Epithelial cell of esophagus (primary cell): ENCODE data around the gene ALDH3B2.

Source experiments
- DNase-seq: peaks from one replicate; pipeline ENCODE4 v3.0.0; 2010; ENCODE audit warnings: low read depth
- H3K4me3 ChIP-seq: 2 replicates; pipeline ENCODE4 v1.5.1; 2011; ENCODE audit warnings: mild to moderate bottlenecking, low read length, control low read depth
- CTCF ChIP-seq: IDR thresholded peaks from 2 replicates; pipeline ENCODE4 v1.5.1; 2011; ENCODE audit warnings: low read depth, mild to moderate bottlenecking, low read length, control low read depth, inconsistent platforms; ENCODE audit not compliant: insufficient read depth; ENCODE audit errors: missing control alignments

The ALDH3B2 gene

GRCh38 chr11:67636962-67637361 is 37.5 kb downstream of the ALDH3B2 start:
- DNase-seq: peak; percentile 17
- H3K4me3 ChIP-seq: no peak overlapping the region
- no peak for TF ChIP-seq CTCF

DNA sequence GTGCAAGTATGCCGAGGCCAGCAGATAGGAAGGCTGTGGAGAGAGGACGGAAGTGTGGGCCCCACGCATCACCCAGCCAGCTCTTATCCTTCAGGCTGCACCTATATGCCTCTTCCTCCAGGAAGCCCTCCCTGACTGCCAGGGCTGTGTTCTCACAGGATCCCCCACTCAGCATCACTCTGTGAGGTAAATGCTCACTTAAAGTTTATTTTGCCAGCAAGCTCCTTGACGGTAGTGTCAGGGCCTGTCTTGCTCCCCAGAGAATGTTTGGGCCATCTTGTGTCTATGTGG is 39.2 kb downstream of the ALDH3B2 start:
- DNase-seq: no peak

DNA sequence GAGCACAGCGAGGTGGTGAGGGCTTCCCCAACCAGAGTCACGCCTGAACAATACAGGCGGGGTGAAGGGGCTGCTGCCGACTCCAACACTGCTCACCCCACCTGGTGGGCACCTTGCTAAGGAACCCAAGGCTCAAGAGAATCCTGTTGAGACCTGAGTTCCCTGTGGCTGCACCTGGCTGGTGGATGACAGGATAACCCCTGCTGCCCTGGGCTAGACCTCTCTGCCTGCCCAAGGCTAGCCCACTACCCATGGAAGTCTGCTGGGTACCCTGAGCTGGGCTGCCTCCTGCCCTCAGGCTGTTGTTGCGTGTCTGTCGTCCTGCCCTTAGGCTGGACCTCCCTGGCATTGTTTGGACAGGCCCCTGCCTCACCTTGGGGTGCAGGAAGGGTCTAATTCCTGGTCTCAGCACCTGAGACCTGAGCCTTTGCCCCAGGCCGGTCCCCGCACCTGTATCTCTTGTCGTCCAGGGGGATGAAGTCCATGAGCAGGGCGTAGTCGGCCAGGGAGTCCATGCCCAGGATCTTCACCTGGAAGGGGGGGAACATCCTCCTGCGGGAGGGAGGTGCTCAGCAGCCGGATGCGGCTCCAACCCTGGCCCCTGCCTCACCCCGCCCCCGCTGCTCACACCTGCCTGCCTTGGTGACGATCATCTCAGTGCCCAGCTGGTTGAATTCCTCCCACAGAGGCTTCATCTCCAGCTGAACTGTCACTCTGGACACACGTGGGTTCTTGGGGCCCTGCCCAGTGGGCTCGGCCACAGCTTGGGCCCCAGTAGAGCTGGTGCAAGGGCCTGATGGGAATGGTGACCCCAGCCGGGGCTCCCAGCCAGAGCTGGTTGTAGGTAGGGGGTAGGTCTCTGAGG is 39.8 kb downstream of the ALDH3B2 start:
- H3K4me3 ChIP-seq: no peak overlapping the region
- no peak for TF ChIP-seq CTCF
- DNase-seq: no peak

More for the DNA sequence above, 39.2 kb downstream of the ALDH3B2 start:
- no peak overlapping the region for H3K4me3 ChIP-seq
- no peak for TF ChIP-seq CTCF

DNA sequence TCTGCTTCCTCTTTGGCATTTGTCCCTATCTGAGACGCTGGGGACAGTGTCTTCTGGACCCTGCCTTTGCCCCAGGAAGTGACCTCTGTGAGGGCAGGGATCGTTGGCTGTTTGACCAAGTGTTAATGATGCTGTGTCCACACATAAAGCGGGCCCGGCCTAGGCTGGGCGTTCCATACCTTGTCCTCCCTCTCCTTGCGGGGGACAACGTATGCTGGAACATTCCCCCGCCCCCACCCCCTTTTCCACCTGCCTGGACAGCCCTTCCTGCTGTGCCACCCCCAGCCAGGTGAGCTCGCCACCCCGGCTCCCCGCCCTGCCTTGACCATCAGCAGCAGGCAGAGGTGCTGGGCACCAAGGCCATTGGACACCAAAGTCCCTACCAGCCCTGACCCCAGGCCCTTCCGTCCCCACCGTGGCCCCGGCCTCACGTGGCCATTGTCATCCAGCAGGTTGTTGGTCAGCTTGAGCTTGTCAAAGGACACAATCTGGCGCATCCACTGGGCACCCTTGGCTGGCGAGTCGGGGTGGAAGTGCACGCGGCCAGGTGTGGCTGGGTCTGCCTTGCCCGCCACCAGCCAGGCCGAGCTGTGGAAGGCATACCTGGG is 40.6 kb downstream of the ALDH3B2 start:
- TF ChIP-seq CTCF: no peak
- DNase-seq: no peak
- H3K4me3 ChIP-seq: no peak overlapping the region

DNA sequence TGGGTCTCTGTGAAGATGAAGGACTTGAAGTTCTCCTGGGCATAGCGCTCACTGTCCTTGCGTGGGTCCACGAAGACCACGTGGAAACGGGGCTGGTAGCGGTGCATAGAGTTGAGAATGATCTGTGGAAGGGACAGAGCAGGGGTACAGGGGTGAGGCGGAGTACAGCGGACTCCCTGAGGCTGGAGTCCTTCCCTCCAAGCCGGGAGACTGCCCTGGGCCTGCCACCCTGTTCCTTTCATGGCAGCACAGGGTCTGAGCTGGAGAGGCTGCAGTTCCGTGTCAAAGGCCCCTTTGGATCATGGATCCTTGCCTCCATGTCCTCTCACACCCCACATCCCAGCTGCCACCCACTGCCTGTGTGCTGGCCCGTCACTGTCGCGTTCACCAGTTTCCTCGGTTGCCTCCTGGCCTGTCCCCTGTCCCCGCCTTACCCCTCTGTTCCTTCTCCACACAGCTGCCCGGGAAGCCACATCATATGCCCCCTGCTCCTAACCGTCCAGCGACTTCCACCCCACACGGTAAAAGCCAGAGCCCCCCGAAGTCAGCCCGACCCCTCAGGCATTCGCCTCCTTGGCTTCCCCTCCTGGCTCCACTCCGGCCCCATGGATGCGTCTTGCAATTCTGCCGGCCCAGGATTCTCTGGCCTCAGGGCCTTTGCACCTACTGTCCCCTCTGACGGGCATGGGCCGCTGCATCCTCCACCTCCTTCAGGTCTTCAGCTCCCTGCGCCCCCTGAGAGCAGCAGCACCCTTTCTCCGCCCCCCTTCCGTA is 41.3 kb downstream of the ALDH3B2 start:
- H3K4me3 ChIP-seq: no peak overlapping the region
- no peak for TF ChIP-seq CTCF
- no peak for DNase-seq

- TF ChIP-seq CTCF: no peak
- no peak for DNase-seq
- no peak overlapping the region for H3K4me3 ChIP-seq
Observed at GRCh38 chr11:67632175-67632981, 42.0 kb downstream of the ALDH3B2 start.
